HG03457 (cell line): ENCODE results near the gene XXYLT1.
"Not testable (repeated sequence)": the region's sequence is repeated elsewhere in the genome, so short reads cannot be mapped to it uniquely, and the experiment has no call there.

Source experiments
- ATAC-seq: cut with Tn5 transposase; IDR thresholded peaks from one replicate; pipeline ENCODE4 v1.9.1; 2021; ENCODE audit warnings: moderate number of reproducible peaks; ENCODE audit not compliant: unreplicated experiment

Gene XXYLT1

GRCh38 chr3:195270817-195271409 lies at the start of gene XXYLT1:
XXYLT1 (minus strand) TSS chr3:195271159; CDS start chr3:195271058, 101 bp downstream.
- ATAC-seq: peak; percentile 68

GRCh38 chr3:195319060-195319459 lies 48.1 kb upstream of the XXYLT1 start:
- ATAC-seq: no peak

- no peak for ATAC-seq
These were observed 41.8 kb upstream of the XXYLT1 start for GRCh38 chr3:195312714-195313113.

- no peak for ATAC-seq
These were observed 36.8 kb upstream of the XXYLT1 start for GRCh38 chr3:195307711-195308110.

GRCh38 chr3:195306369-195306768 lies 35.4 kb upstream of the XXYLT1 start:
- ATAC-seq: no peak

- no peak for ATAC-seq
These were observed 31.5 kb upstream of the XXYLT1 start for GRCh38 chr3:195302431-195302830.

GRCh38 chr3:195297446-195297845 lies 26.5 kb upstream of the XXYLT1 start:
- no peak for ATAC-seq

GRCh38 chr3:195296662-195297061 lies 25.7 kb upstream of the XXYLT1 start:
- no peak for ATAC-seq

GRCh38 chr3:195291121-195291520 lies 20.2 kb upstream of the XXYLT1 start:
- no peak for ATAC-seq

- ATAC-seq: not testable (repeated sequence)
These were observed 19.7 kb upstream of the XXYLT1 start for GRCh38 chr3:195290643-195291042.

- ATAC-seq: no peak
These were observed 15.3 kb upstream of the XXYLT1 start for GRCh38 chr3:195286115-195286872.

- ATAC-seq: no peak
These were observed 14.4 kb upstream of the XXYLT1 start for GRCh38 chr3:195285372-195285771.

GRCh38 chr3:195284842-195285241 lies 13.9 kb upstream of the XXYLT1 start:
- no peak for ATAC-seq

- ATAC-seq: no peak
These were observed 12.0 kb upstream of the XXYLT1 start for GRCh38 chr3:195282961-195283360.

- ATAC-seq: no peak
These were observed 3.5 kb upstream of the XXYLT1 start for GRCh38 chr3:195274259-195274966.

GRCh38 chr3:195271410-195272243 lies 668 bp upstream of the XXYLT1 start:
- ATAC-seq: peak; percentile 64

GRCh38 chr3:195270079-195270816 lies 711 bp downstream of the XXYLT1 start:
- no peak for ATAC-seq

GRCh38 chr3:195269375-195270078 lies 1.4 kb downstream of the XXYLT1 start:
- ATAC-seq: no peak

- no peak for ATAC-seq
These were observed 2.2 kb downstream of the XXYLT1 start for GRCh38 chr3:195268576-195269309.
